GM12865 (cell line): Measurements from ENCODE around the gene IFNL2.

Experiments used
- DNase-seq: peaks from one replicate; pipeline ENCODE4 v3.0.0; 2010; ENCODE audit warnings: low read depth
- H3K4me3 ChIP-seq: 2 replicates; pipeline ENCODE4 v1.5.1; 2011; ENCODE audit warnings: mild to moderate bottlenecking, low read depth, low read length, control low read depth
- TF ChIP-seq, protein P1 (sequence below): IDR thresholded peaks from 2 replicates; pipeline ENCODE4 v1.5.1; 2011; ENCODE audit warnings: low read length, control low read depth, low read depth, inconsistent platforms; ENCODE audit not compliant: insufficient read depth; ENCODE audit errors: missing control alignments

IFNL2 gene

DNA sequence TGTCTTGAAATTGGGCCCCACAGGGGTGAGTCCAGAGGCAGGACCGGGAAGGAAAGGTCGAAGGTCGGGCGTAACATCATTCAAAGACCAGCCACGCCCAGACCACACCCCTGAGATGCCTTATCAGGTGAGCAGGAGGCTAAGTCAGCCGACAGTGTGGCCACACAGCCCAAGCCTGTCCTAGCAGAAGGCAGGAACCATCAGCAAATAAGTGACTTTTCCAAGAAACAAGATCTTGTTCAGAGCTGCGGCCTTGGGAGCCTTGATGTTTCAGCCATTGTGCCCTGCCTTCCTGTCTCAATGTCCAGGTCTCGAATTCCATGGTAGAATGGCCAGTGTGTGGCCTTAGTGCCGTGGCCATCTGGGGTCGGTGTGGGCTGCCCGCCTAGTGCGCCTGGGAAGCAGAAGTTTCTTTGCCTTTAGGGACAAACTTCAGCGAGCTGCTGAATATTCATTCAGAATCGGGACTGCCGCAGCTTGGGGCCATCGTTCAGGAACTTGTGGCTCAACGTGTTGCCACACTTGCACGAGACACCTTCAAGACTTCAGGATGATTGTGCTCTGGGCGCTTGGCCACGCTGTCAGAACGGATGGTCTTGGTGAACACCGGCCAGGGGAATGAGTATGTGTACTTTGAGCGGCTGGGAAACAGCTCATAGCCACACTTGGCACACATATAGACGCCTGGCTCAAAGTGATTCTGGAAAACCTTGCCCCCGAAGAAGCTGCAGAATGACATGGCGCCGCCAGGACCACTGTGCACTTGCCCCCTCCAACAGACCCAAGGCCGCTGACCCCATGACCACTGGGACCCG, 13.5 kb upstream of the IFNL2 start:
- H3K4me3 ChIP-seq: no peak overlapping the region
- no peak for DNase-seq
- TF ChIP-seq, protein P1, sequence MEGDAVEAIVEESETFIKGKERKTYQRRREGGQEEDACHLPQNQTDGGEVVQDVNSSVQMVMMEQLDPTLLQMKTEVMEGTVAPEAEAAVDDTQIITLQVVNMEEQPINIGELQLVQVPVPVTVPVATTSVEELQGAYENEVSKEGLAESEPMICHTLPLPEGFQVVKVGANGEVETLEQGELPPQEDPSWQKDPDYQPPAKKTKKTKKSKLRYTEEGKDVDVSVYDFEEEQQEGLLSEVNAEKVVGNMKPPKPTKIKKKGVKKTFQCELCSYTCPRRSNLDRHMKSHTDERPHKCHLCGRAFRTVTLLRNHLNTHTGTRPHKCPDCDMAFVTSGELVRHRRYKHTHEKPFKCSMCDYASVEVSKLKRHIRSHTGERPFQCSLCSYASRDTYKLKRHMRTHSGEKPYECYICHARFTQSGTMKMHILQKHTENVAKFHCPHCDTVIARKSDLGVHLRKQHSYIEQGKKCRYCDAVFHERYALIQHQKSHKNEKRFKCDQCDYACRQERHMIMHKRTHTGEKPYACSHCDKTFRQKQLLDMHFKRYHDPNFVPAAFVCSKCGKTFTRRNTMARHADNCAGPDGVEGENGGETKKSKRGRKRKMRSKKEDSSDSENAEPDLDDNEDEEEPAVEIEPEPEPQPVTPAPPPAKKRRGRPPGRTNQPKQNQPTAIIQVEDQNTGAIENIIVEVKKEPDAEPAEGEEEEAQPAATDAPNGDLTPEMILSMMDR: no peak

DNA sequence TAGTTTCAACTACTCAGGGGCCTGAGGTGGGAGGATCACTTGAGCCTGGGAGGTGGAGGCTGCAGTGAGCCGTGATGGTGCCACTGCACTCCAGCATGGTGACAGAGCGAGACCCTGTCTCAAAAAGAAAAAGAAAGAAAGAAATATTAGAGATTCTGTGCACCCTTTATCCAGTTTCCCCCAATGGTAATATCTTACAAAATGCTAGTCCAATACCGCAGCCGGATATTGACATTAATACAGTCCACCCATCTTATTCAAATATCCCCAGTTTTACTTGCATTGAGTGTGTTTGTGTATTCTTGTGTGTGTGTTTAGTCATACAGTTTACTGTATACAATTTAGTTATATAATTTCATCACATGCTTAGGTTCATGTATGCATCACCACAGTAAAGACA, 11.0 kb upstream of the IFNL2 start:
- TF ChIP-seq, protein P1: no peak
- DNase-seq: no peak
- H3K4me3 ChIP-seq: no peak overlapping the region

DNA sequence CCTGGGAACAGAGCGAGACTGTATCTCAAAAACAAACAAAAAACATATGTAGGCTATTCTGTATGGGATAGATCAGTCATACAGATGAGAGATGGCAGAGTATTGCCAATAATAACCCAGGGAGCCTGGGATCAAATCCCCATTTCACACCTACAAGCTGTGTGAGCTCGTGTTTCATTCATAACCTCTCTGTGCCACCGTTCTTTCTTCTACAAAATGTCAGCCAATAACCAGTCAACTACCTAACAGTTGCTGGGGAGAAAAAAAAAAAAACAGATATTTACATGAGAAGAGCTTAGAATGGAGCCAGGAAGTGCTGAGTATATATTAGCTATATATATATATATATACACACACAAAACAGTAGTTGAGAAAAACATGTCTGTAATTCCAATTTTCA, 6.5 kb upstream of the IFNL2 start:
- DNase-seq: no peak
- TF ChIP-seq, protein P1: no peak
- no peak overlapping the region for H3K4me3 ChIP-seq

DNA sequence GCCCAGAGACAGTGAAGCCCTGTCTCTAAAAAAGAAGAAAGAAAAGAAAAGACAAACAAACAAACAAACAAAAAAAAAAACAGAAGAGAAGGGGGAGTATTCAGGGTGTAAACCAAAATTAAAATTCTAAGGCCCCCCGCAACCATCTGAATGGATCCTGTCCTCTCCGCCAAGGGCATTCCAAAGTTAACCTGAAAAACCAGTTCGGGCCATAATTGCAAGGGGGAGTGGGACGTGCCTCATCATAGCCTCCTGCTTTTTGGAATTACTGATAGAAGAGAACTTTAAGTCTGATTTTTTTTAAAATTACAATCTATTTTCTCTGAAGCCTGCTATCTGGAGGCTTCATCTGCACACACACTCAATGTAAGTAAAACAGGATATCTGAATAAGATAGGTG, 5.7 kb upstream of the IFNL2 start:
- TF ChIP-seq, protein P1: no peak
- DNase-seq: no peak
- H3K4me3 ChIP-seq: no peak overlapping the region

DNA sequence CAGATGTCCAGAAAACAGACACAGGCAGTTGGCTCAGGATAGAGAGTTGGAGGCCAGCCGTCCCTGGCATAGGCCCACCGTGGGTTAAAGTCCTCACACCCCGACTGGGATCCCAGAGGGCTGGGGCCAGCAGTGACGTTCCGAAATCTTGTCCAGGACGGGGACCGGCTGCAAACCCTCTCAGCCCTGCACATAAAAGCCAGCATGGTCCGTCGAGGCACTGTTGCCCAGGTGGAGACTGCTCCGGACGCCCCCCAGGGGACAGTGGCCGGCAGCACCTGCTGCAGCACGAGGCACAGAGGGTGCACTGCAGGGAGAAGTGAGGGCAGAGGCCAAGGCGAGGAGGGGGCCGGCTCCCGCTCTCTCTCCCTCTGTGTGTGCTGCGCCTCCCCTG, 4.3 kb upstream of the IFNL2 start:
- TF ChIP-seq, protein P1: no peak
- DNase-seq: no peak
- H3K4me3 ChIP-seq: no peak overlapping the region

DNA sequence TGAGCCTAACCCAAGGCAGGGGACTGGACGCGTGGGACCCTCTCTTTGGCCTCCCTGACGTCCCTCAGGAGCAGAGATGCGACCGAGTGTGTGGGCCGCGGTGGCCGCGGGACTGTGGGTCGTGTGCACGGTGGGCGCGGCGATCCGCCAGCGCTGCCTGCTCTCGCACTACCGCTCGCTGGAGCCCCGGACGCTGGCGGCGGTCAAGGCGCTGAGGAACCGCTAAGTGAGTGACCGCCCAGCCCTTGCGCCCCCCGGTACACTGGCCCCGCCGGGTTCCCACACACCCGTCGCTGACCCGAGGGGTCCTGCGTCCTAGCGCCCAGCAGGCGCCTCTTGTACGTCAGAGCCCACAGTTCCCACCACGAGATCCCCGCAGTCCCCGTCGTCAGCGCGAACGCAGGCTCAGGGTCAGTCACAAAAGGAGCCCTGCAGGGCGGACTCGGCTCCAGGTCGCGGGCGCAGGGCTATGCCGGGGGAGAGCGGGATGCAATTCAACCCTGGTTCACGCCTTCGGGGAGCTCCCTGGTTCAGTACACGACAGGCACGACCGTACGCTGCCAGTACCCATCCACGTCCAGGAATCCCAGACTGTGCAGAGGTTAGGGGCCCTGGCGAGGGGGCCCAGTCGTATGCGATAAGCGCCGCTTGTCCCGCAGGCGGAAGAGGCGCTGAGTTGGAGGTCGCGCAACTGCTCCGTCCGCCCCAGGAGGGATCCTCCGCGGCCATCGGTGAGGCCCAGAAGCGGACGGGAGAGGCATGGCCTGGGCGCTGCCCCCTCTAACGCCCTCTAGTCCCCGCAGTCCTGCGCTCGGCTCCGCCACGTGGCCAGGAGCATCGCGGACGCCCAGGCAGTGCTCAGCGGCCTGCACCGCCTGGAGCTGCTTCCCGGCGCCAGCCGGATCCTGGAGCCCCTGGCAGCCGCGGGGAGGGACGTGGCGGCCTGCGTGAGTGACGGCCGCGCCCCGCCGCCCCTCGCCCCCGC, 3.6 kb upstream of the IFNL2 start:
- DNase-seq: no peak
- TF ChIP-seq, protein P1: no peak
- no peak overlapping the region for H3K4me3 ChIP-seq
